Upper lobe of left lung (tissue), 6 donors: ENCODE data around the gene NBAS. TPM values are rescaled to one million over a fixed set of nuclear protein-coding genes. Genes with fewer than 3 reads are reported as not detected.

Source experiments
- ATAC-seq, 2 donors: fragments of 200-7000 bp; cut with Tn5 transposase; one replicate each; pipeline ENCODE4 v1.9.1; 2022; ENCODE audit warnings: mild to moderate bottlenecking in 2 of 2, moderate library complexity in 2 of 2; ENCODE audit not compliant: low FRiP score in 2 of 2
- DNase-seq, 2 donors: peaks; one replicate each; pipeline ENCODE4 v3.0.0-alpha.2; 2019 to 2020
- H3K27ac ChIP-seq, 4 donors: fragments of 200-600 bp; sonication (generic); one replicate each; pipeline ENCODE4 v1.5.1; 2016 to 2019
- H3K27me3 ChIP-seq, 4 donors: fragments of 200-600 bp; sonication (generic); one replicate each; pipeline ENCODE4 v1.5.1; 2017 to 2019
- H3K36me3 ChIP-seq, 4 donors: fragments of 200-600 bp; sonication (generic); one replicate each; pipeline ENCODE4 v1.5.1; 2016 to 2019
- H3K4me1 ChIP-seq, 4 donors: fragments of 200-600 bp; sonication (generic); one replicate each; pipeline ENCODE4 v1.5.1; 2018 to 2019
- H3K4me3 ChIP-seq, 4 donors: fragments of 200-600 bp; sonication (generic); one replicate each; pipeline ENCODE4 v1.5.1; 2017 to 2019; ENCODE audit warnings: mild to moderate bottlenecking in 2 of 4, moderate library complexity in 1 of 4
- H3K9me3 ChIP-seq, 4 donors: fragments of 200-600 bp; sonication (generic); one replicate each; pipeline ENCODE4 v1.5.1; 2018 to 2019
- CTCF ChIP-seq, 6 experiments: fragments of 450-650 bp in 4 of 6; fragments of 200-600 bp in 2 of 6; sonication (generic) in 2 of 6; IDR thresholded peaks; one replicate each; pipeline ENCODE4 v1.5.1; 2016 to 2019; ENCODE audit warnings: antibody characterized with exemption in 6 of 6
- EP300 ChIP-seq, 4 donors: sonication (generic); formaldehyde crosslinking; IDR thresholded peaks; one replicate each; pipeline ENCODE4 v1.5.1; 2017; ENCODE audit warnings: antibody characterized with exemption in 4 of 4, control low read depth in 2 of 4
- POLR2A ChIP-seq, 4 donors: fragments of 450-650 bp; IDR thresholded peaks; one replicate each; pipeline ENCODE4 v1.5.1; 2016 to 2017; ENCODE audit warnings: antibody characterized with exemption in 4 of 4, mild to moderate bottlenecking in 2 of 4
- POLR2AphosphoS5 ChIP-seq, 2 donors: sonication (generic); formaldehyde crosslinking; IDR thresholded peaks; one replicate each; pipeline ENCODE4 v1.5.1; 2017; ENCODE audit warnings: antibody characterized with exemption in 2 of 2
- WGBS, 2 donors: methylation state at CpG; one replicate each; pipeline ENCODE4 v1.1.5; 2017 to 2018; 5-methylcytosine and 5-hydroxymethylcytosine counted together
- total RNA-seq, 6 donors: library from RNA; depleted of rRNA in 4 of 6; stranded (reverse); fragments of >200 nt in 4 of 6; gene quantifications; one replicate each; pipeline versions ENCODE4 v1.1.0 to v1.2.1, GENCODE V29; 2016 to 2021
- donor health status: DM: no; HTN: no; CAD: no; lungs with moderate emphysema.
- donor health status: DM: no; HTN: yes; CAD: no; lungs with severe emphysema.

Gene NBAS
- total RNA-seq, 6 donors from 2014 or later, result 33.2 to 75.5 (median 43.1) TPM

GRCh38 chr2:15300624-15301573 is 260.2 kb downstream of the NBAS start:
- no peak overlapping the region for H3K4me3 ChIP-seq
- 63 to 69% methylated on average over 11 of the region's 11 CpGs for WGBS, 2 donors
- H3K4me1 ChIP-seq, result no peaks in the 10 kb centered on the region
- no peak for DNase-seq
- no peak overlapping the region for H3K27ac ChIP-seq
- TF ChIP-seq POLR2AphosphoS5 (IDR thresholded peaks at IDR 0.05) (no peak), CTCF (IDR thresholded peaks at IDR 0.05) (no peak), POLR2A (IDR thresholded peaks at IDR 0.05) (no peak), EP300 (IDR thresholded peaks at IDR 0.05) (no peak)
- H3K36me3 ChIP-seq, result peaks cover 0 to 38% (median 3%) of the 10 kb centered on the region in 4 donors
- no peaks in the 10 kb centered on the region for H3K9me3 ChIP-seq
- ATAC-seq, result no peak
- H3K27me3 ChIP-seq, result no peaks in the 10 kb centered on the region

GRCh38 chr2:15299904-15300520 is 261.1 kb downstream of the NBAS start:
- no peak for TF ChIP-seq POLR2AphosphoS5 (IDR thresholded peaks at IDR 0.05)
- no peak for TF ChIP-seq POLR2A (IDR thresholded peaks at IDR 0.05)
- no peak for TF ChIP-seq EP300 (IDR thresholded peaks at IDR 0.05)
- TF ChIP-seq CTCF (IDR thresholded peaks at IDR 0.05), result no peak
- 93 to 95% methylated on average over 4 of the region's 4 CpGs for WGBS, 2 donors
- Histone ChIP-seq H3K4me1 (no peaks in the 10 kb centered on the region), H3K4me3 (no peak overlapping the region), H3K27me3 (no peaks in the 10 kb centered on the region), H3K36me3 (peaks cover 0 to 38% (median 2%) of the 10 kb centered on the region in 4 donors), H3K27ac (no peak overlapping the region), H3K9me3 (no peaks in the 10 kb centered on the region)
- DNase-seq (no peak), ATAC-seq (no peak)

GRCh38 chr2:15298770-15299169 is 262.4 kb downstream of the NBAS start:
- H3K27me3 ChIP-seq, result no peaks in the 10 kb centered on the region
- WGBS, 2 donors, result 82 to 87% methylated on average over 8 of the region's 8 CpGs
- H3K9me3 ChIP-seq, result no peaks in the 10 kb centered on the region
- no peak overlapping the region for H3K4me3 ChIP-seq
- ATAC-seq, result no peak
- no peak for TF ChIP-seq POLR2AphosphoS5 (IDR thresholded peaks at IDR 0.05)
- TF ChIP-seq EP300 (IDR thresholded peaks at IDR 0.05), result no peak
- no peak for TF ChIP-seq CTCF (IDR thresholded peaks at IDR 0.05)
- TF ChIP-seq POLR2A (IDR thresholded peaks at IDR 0.05), result no peak
- no peaks in the 10 kb centered on the region for H3K4me1 ChIP-seq
- no peak for DNase-seq
- H3K36me3 ChIP-seq, result peaks cover 0 to 38% (median under 1%) of the 10 kb centered on the region in 4 donors
- H3K27ac ChIP-seq, result no peak overlapping the region

GRCh38 chr2:15293262-15293937 is 267.7 kb downstream of the NBAS start:
- 89 to 95% methylated on average over 3 of the region's 3 CpGs for WGBS, 2 donors
- H3K4me1 ChIP-seq, result no peaks in the 10 kb centered on the region
- no peak overlapping the region for H3K27ac ChIP-seq
- H3K9me3 ChIP-seq, result no peaks in the 10 kb centered on the region
- no peak overlapping the region for H3K4me3 ChIP-seq
- no peak for ATAC-seq
- TF ChIP-seq POLR2A (IDR thresholded peaks at IDR 0.05) (no peak), POLR2AphosphoS5 (IDR thresholded peaks at IDR 0.05) (no peak), EP300 (IDR thresholded peaks at IDR 0.05) (no peak), CTCF (IDR thresholded peaks at IDR 0.05) (no peak)
- no peaks in the 10 kb centered on the region for H3K27me3 ChIP-seq
- no peak for DNase-seq
- peaks cover 0 to 59% (median 5%) of the 10 kb centered on the region in 4 donors for H3K36me3 ChIP-seq
